H9 (cell line): Measurements from ENCODE around the gene RPGRIP1L. TPM values are rescaled to one million over a fixed set of nuclear protein-coding genes. Genes with fewer than 3 reads are reported as not detected.

Experiments used
- DNase-seq: peaks from one replicate; pipeline ENCODE4 v3.0.0-alpha.2; 2017
- H2AFZ ChIP-seq: one replicate; pipeline ENCODE4 v1.6.1; 2013; ENCODE audit warnings: mild to moderate bottlenecking, low read length, control low read depth, moderate library complexity
- H2AK5ac ChIP-seq: 2 replicates; pipeline ENCODE4 v1.6.1; 2013; ENCODE audit warnings: low read length, control low read depth, mixed read lengths; ENCODE audit not compliant: insufficient read length
- H2BK120ac ChIP-seq: one replicate; pipeline ENCODE4 v1.6.1; 2013; ENCODE audit warnings: low read depth, mild to moderate bottlenecking, low read length, control low read depth, inconsistent platforms; ENCODE audit not compliant: poor library complexity, severe bottlenecking
- H2BK12ac ChIP-seq: 2 replicates; pipeline ENCODE4 v1.6.1; 2013; ENCODE audit warnings: low read length, control low read depth, mixed read lengths, low read depth; ENCODE audit not compliant: insufficient read length
- H2BK15ac ChIP-seq: 2 replicates; pipeline ENCODE4 v1.6.1; 2013; ENCODE audit warnings: low read depth, low read length, control low read depth
- H2BK20ac ChIP-seq: one replicate; pipeline ENCODE4 v1.6.1; 2013; ENCODE audit warnings: low read depth, mild to moderate bottlenecking, low read length, control low read depth, inconsistent platforms; ENCODE audit not compliant: poor library complexity, severe bottlenecking
- H2BK5ac ChIP-seq: 2 replicates; pipeline ENCODE4 v1.6.1; 2013; ENCODE audit warnings: low read length, control low read depth, mixed read lengths; ENCODE audit not compliant: insufficient read length
- H3K14ac ChIP-seq: 2 replicates; pipeline ENCODE4 v1.6.1; 2013; ENCODE audit warnings: low read length, control low read depth; ENCODE audit not compliant: insufficient read depth
- H3K18ac ChIP-seq: 2 replicates; pipeline ENCODE4 v1.6.1; 2013; ENCODE audit warnings: low read depth, mild to moderate bottlenecking, mixed read lengths, low read length, control low read depth; ENCODE audit not compliant: insufficient read length
- H3K23ac ChIP-seq: 2 replicates; pipeline ENCODE4 v1.6.1; 2013; ENCODE audit warnings: low read length, control low read depth, mixed read lengths, low read depth; ENCODE audit not compliant: insufficient read length
- H3K23me2 ChIP-seq: 2 replicates; pipeline ENCODE4 v1.6.1; 2013; ENCODE audit warnings: low read depth, mild to moderate bottlenecking, mixed read lengths, low read length, control low read depth; ENCODE audit not compliant: insufficient read length, poor library complexity, severe bottlenecking
- H3K27ac ChIP-seq: 2 replicates; pipeline ENCODE4 v1.5.1; 2013; ENCODE audit warnings: low read length, control low read depth, mixed read lengths, low read depth; ENCODE audit not compliant: insufficient read length
- H3K27me3 ChIP-seq: 2 replicates; pipeline ENCODE4 v1.6.1; 2013; ENCODE audit warnings: low read length, control low read depth, inconsistent platforms; ENCODE audit not compliant: insufficient read depth
- H3K4ac ChIP-seq: 2 replicates; pipeline ENCODE4 v1.6.1; 2013; ENCODE audit warnings: low read depth, mild to moderate bottlenecking, control low read depth, inconsistent platforms, low read length, moderate library complexity
- H3K4me1 ChIP-seq: 2 replicates; pipeline ENCODE4 v1.6.1; 2013; ENCODE audit warnings: low read length, control low read depth, inconsistent platforms; ENCODE audit not compliant: insufficient read depth
- H3K4me2 ChIP-seq: 2 replicates; pipeline ENCODE4 v1.6.1; 2013; ENCODE audit warnings: low read length, control low read depth, mixed read lengths; ENCODE audit not compliant: insufficient read length, insufficient read depth
- H3K56ac ChIP-seq: 2 replicates; pipeline ENCODE4 v1.6.1; 2013; ENCODE audit warnings: low read depth, mild to moderate bottlenecking, mixed read lengths, low read length, control low read depth; ENCODE audit not compliant: insufficient read length
- H3K79me1 ChIP-seq: 2 replicates; pipeline ENCODE4 v1.6.1; 2013; ENCODE audit warnings: low read depth, mild to moderate bottlenecking, moderate library complexity, low read length, control low read depth, inconsistent platforms; ENCODE audit not compliant: insufficient read depth, poor library complexity, severe bottlenecking
- H3K79me2 ChIP-seq: 2 replicates; pipeline ENCODE4 v1.6.1; 2013; ENCODE audit warnings: low read length, control low read depth, inconsistent platforms; ENCODE audit not compliant: insufficient read depth
- H3K9ac ChIP-seq: 2 replicates; pipeline ENCODE4 v1.6.1; 2013; ENCODE audit warnings: low read length, control low read depth, mixed read lengths; ENCODE audit not compliant: insufficient read length; ENCODE audit errors: extremely low read depth
- H3K9me3 ChIP-seq: one replicate; pipeline ENCODE4 v1.6.1; 2013; ENCODE audit warnings: low read depth, low read length, inconsistent platforms; ENCODE audit not compliant: control insufficient read depth
- H3T11ph ChIP-seq: one replicate; pipeline ENCODE4 v1.6.1; 2013; ENCODE audit warnings: mild to moderate bottlenecking, low read length, control low read depth, inconsistent platforms
- H4K20me1 ChIP-seq: one replicate; pipeline ENCODE4 v1.6.1; 2013; ENCODE audit not compliant: control insufficient read depth, insufficient read length, insufficient read depth
- H4K5ac ChIP-seq: 2 replicates; pipeline ENCODE4 v1.6.1; 2013; ENCODE audit warnings: low read depth, mild to moderate bottlenecking, mixed read lengths, low read length, control low read depth; ENCODE audit not compliant: insufficient read length
- H4K8ac ChIP-seq: replicated peaks from 2 replicates; pipeline ENCODE4 v1.6.1; 2013; ENCODE audit warnings: low read length, control low read depth, mixed read lengths, low read depth; ENCODE audit not compliant: insufficient read length
- H4K91ac ChIP-seq: 2 replicates; pipeline ENCODE4 v1.6.1; 2013; ENCODE audit warnings: low read depth, mild to moderate bottlenecking, moderate library complexity, mixed read lengths, low read length, control low read depth; ENCODE audit not compliant: insufficient read length
- H3K27ac Mint-ChIP-seq, 3 experiments: 2 replicates in 2 of 3; 3 replicates in 1 of 3; pipeline ENCODE4 v1.8.0; 2020 to 2021; ENCODE audit warnings: mixed read lengths in 3 of 3, mild to moderate bottlenecking in 1 of 3, moderate library complexity in 1 of 3
- H3K27me3 Mint-ChIP-seq: 2 replicates; pipeline ENCODE4 v1.8.0; 2021; ENCODE audit warnings: low read depth, mild to moderate bottlenecking, moderate library complexity, mixed read lengths
- H3K36me3 Mint-ChIP-seq, 3 experiments: 2 replicates in 2 of 3; 3 replicates in 1 of 3; pipeline ENCODE4 v1.8.0; 2020 to 2021; ENCODE audit warnings: low read depth in 3 of 3, mixed read lengths in 3 of 3; ENCODE audit not compliant: insufficient read depth in 1 of 3
- H3K4me1 Mint-ChIP-seq, 2 experiments: 2 replicates each; pipeline ENCODE4 v1.8.0; 2020; ENCODE audit warnings: mixed read lengths in 2 of 2
- H3K4me3 Mint-ChIP-seq, 2 experiments: 2 replicates in 1 of 2; 3 replicates in 1 of 2; pipeline ENCODE4 v1.8.0; 2020 to 2021; ENCODE audit warnings: mild to moderate bottlenecking in 2 of 2, mixed read lengths in 2 of 2, moderate library complexity in 1 of 2
- H3K9me3 Mint-ChIP-seq, 2 experiments: 2 replicates in 1 of 2; 3 replicates in 1 of 2; pipeline ENCODE4 v1.8.0; 2020; ENCODE audit warnings: mild to moderate bottlenecking in 2 of 2, mixed read lengths in 2 of 2, moderate library complexity in 1 of 2
- WGBS: extraction: QIAGEN DNeasy Blood & Tissue Kit; methylation state at CpG from one replicate; pipeline ENCODE4 v1.1.7; 2013; ENCODE audit warnings: missing lambda C conversion rate, low lambda C conversion rate, mixed read lengths; ENCODE audit not compliant: insufficient read length; ENCODE audit errors: extremely low coverage; 5-methylcytosine and 5-hydroxymethylcytosine counted together
- total RNA-seq: library from RNA; stranded (reverse); gene quantifications from 2 replicates; pipeline ENCODE4 v1.2.1, GENCODE V29; 2021
- TF ChIP-seq, protein P1 (sequence below): fragments of 200-600 bp; sonication (generic); conservative IDR thresholded peaks from 3 replicates; pipeline ENCODE4 v1.8.0; 2021; ENCODE audit warnings: antibody characterized with exemption, mild to moderate bottlenecking

The RPGRIP1L gene
- total RNA-seq, 1 experiment from 2014 or later: 11.7 TPM

DNA sequence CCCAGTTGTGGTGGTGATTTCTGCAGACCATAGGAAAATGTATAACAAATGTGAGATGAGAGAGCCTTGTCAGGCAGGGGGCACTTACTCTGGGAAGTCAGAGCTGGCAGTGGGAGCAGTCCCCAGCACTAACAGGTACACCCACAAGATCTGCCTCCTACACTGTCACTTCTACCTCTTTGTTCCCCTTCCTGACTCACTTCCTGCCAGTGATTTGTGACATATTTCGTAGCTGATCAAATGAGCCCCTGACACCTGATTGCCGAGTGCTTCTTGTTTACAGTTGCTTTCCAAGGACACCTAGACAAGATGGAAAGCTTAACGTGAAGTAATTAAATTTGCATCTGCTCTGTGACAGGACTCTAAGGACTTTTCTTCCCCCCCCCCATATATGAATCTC lies 40.8 kb upstream of the RPGRIP1L start:
- H3K79me2 ChIP-seq: no peaks in the 10 kb centered on the region

More for the DNA sequence above, 40.8 kb upstream of the RPGRIP1L start:
- no peak overlapping the region for H2BK12ac ChIP-seq
- peaks cover 3% of the 10 kb centered on the region; the same call in 1 of the 2 replicates for H3K4me1 ChIP-seq
- no peak overlapping the region for H4K91ac ChIP-seq
- H3K4ac ChIP-seq: no peak overlapping the region
- no peaks in the 10 kb centered on the region for H3K27me3 ChIP-seq
- peak; percentile 31 for DNase-seq
- Mint-ChIP-seq H3K4me1 (peaks cover 16 to 18% of the 10 kb centered on the region in 2 experiments), H3K4me3 (no peak overlapping the region), H3K27ac (peak overlapping the region in 1 of 3 experiments; percentile 50; a peak in 2 of 7 replicates), H3K9me3 (peaks cover 3 to 8% of the 10 kb centered on the region in 2 experiments; a peak in 4 of 5 replicates), H3K36me3 (peaks cover 0 to 10% (median 6%) of the 10 kb centered on the region in 3 experiments; a peak in 5 of 7 replicates), H3K27me3 (no peaks in the 10 kb centered on the region)
- no peak overlapping the region for H3K18ac ChIP-seq
- H4K8ac ChIP-seq: no peak overlapping the region
- no peak overlapping the region for H2BK20ac ChIP-seq
- no peaks in the 10 kb centered on the region for H4K20me1 ChIP-seq
- H2AK5ac ChIP-seq: no peak overlapping the region
- TF ChIP-seq, protein P1, sequence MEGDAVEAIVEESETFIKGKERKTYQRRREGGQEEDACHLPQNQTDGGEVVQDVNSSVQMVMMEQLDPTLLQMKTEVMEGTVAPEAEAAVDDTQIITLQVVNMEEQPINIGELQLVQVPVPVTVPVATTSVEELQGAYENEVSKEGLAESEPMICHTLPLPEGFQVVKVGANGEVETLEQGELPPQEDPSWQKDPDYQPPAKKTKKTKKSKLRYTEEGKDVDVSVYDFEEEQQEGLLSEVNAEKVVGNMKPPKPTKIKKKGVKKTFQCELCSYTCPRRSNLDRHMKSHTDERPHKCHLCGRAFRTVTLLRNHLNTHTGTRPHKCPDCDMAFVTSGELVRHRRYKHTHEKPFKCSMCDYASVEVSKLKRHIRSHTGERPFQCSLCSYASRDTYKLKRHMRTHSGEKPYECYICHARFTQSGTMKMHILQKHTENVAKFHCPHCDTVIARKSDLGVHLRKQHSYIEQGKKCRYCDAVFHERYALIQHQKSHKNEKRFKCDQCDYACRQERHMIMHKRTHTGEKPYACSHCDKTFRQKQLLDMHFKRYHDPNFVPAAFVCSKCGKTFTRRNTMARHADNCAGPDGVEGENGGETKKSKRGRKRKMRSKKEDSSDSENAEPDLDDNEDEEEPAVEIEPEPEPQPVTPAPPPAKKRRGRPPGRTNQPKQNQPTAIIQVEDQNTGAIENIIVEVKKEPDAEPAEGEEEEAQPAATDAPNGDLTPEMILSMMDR: no peak
- H3K9me3 ChIP-seq: no peaks in the 10 kb centered on the region
- H3K9ac ChIP-seq: no peak overlapping the region
- H2BK5ac ChIP-seq: no peak overlapping the region
- H3K23me2 ChIP-seq: no peaks in the 10 kb centered on the region
- no peak overlapping the region for H2BK120ac ChIP-seq
- no peak overlapping the region for H3K14ac ChIP-seq
- H3K79me1 ChIP-seq: peaks cover 2% of the 10 kb centered on the region
- H3K56ac ChIP-seq: no peak overlapping the region
- no CpG with 5 or more reads among the region's 3 CpGs for WGBS
- no peak overlapping the region for H2AFZ ChIP-seq
- H2BK15ac ChIP-seq: no peak overlapping the region
- no peak overlapping the region for H3T11ph ChIP-seq
- no peak overlapping the region for H3K23ac ChIP-seq
- H4K5ac ChIP-seq: no peak overlapping the region
- H3K27ac ChIP-seq: no peak overlapping the region
- no peak overlapping the region for H3K4me2 ChIP-seq
